ENCODE measurements around the gene NBPF15.
"Not testable (repeated sequence)": the region's sequence is repeated elsewhere in the genome, so short reads cannot be mapped to it uniquely, and the experiment has no call there.

The NBPF15 gene

GRCh38 chr1:144461136-144461759 is at the start of gene NBPF15:
Gene NBPF15, minus strand, starts transcription at chr1:144461669. Its CDS starts 21,666 bp downstream, at chr1:144440003.
- DNase-seq = peak; percentile 9

GRCh38 chr1:144496429-144496828 is 35.0 kb upstream of the NBPF15 start:
- DNase-seq = not testable (repeated sequence)

GRCh38 chr1:144494130-144494529 is 32.7 kb upstream of the NBPF15 start:
- not testable (repeated sequence) for DNase-seq

- not testable (repeated sequence) for DNase-seq
Observed at GRCh38 chr1:144490394-144490793, 28.9 kb upstream of the NBPF15 start.

GRCh38 chr1:144487002-144487401 is 25.5 kb upstream of the NBPF15 start:
- not testable (repeated sequence) for DNase-seq

GRCh38 chr1:144485048-144485993 is 23.9 kb upstream of the NBPF15 start:
- DNase-seq = not testable (repeated sequence)

- not testable (repeated sequence) for DNase-seq
Observed at GRCh38 chr1:144473897-144474296, 12.4 kb upstream of the NBPF15 start.

- not testable (repeated sequence) for DNase-seq
Observed at GRCh38 chr1:144471434-144471833, 10.0 kb upstream of the NBPF15 start.

- DNase-seq = not testable (repeated sequence)
Observed at GRCh38 chr1:144461778-144462177, 309 bp upstream of the NBPF15 start.

GRCh38 chr1:144460686-144461085 is 783 bp downstream of the NBPF15 start:
- not testable (repeated sequence) for DNase-seq

GRCh38 chr1:144442402-144442801 is 19.1 kb downstream of the NBPF15 start:
- not testable (repeated sequence) for DNase-seq

- DNase-seq = not testable (repeated sequence)
Observed at GRCh38 chr1:144439737-144440136, 21.7 kb downstream of the NBPF15 start.

- DNase-seq = peak; percentile 44
Observed at GRCh38 chr1:144418891-144419694, 42.4 kb downstream of the NBPF15 start.

GRCh38 chr1:144413404-144414118 is 47.9 kb downstream of the NBPF15 start:
- DNase-seq = not testable (repeated sequence)

- peak; percentile 95 for DNase-seq
Observed at GRCh38 chr1:144412491-144413403, 48.7 kb downstream of the NBPF15 start.

GRCh38 chr1:144412068-144412471 is 49.4 kb downstream of the NBPF15 start:
- peak; percentile 48 for DNase-seq

GRCh38 chr1:144402807-144403206 is 58.7 kb downstream of the NBPF15 start:
- DNase-seq = not testable (repeated sequence)

GRCh38 chr1:144371651-144372050 is 89.8 kb downstream of the NBPF15 start:
- not testable (repeated sequence) for DNase-seq

Measured in NCI-H1694 treated with DMSO at 0.1 percent for 48 hours (cell line).